ENCODE data around the gene BCDIN3D.
A peak's percentile ranks its signal among the peaks of the same experiment; 100 is the strongest.

Gene BCDIN3D

DNA sequence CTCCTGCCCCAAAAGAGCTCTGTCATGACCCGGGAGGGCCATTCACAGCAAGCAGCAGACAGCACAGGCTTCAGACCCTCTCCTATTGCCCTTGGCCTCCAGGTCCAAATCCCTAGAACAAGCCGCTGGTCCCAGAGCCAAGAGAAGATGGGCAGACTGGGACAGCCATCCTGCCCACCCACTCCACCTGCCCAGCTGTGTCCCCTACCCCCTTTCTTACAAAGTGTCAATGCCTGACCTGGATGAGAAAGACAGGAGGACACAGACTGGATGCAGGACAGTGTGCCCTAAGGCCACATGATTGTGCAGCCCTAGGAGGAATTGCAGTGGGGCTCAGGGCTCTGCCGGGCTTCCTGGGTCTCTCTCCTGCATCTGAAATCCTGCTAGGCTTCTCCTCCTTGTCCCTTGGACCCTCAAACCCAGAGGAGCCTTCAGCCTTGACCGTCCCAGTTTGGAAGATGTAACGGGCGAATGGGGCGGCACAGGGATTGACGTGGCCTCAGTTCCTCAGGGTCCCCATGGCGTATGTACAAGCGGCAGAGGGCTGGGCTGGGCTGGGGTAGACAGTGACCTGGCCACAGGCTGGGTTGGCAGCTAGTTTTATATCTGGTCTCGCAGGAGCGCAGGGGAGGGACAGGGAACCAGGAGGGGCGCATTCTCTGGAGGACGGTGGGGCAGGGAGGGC is 27.1 kb upstream of the BCDIN3D start:
- no peak for TF ChIP-seq ZFX (IDR thresholded peaks at IDR 0.05)
- no peak for TF ChIP-seq CTCF (conservative IDR thresholded peaks at IDR 0.05)
- no peak overlapping the region; the same call in 1 of the 2 replicates for H3K27ac ChIP-seq

DNA sequence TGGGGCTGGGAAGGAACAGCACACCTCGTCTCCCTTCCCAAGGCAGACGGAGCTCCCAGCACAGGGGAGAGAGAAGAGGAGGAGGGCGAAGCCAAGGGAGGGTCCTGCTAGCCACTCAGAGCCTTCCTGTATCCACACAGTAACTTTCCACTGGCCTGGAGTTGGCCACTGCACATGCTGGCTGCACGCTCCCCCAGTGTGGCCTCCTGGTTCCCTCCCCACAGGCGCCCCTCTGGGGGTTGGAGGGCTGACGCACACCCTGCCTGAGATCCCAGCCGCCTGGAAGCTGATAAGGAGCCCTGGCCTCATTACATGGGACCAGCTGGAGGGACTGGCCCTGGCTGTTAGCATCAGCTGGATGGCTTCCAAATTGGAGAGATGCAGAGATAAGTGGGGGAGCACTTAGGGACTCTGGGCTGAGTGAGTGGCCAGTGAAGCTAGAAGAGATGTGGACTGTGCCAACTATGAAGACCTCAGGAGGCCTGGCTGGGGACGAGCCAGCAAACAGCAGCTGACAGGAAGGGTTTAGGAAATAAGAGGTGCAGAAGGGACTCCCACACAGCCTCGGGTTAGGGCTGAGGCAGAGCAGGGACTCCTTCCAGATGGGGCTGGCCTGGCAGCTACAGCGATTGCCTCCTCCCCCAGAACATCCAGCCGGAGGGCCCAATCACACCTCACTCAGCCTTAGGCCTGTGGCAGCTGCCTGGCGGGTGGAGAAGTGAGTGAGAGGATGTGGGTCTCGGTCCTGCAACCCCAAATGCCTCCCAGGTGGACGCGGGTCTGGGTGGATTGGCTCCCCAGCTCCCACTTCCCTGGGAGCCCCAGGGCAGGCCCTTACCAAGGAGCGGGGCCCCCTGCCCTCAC is 26.3 kb upstream of the BCDIN3D start:
- H3K27ac ChIP-seq, result no peak overlapping the region; the same call in 1 of the 2 replicates

DNA sequence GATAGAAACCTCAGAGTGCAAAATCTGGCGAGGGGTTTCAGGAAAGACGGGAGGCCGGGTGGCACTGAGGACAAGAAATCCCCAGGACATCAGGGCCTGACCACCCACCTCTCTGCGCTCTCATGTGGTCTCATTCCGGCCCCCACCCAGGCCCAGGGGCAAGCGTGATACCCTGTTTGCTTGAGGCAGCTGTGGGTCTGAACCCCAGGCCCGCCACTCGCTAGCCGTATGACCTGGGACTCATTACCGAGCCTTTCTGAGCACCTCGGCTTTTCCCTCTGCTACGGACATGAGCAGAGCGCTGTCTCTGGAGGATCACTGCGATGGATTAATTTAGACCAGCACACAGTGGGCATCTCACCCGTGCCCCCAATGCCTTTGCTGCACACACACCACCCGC is 25.5 kb upstream of the BCDIN3D start:
- no peak for TF ChIP-seq CTCF (conservative IDR thresholded peaks at IDR 0.05)
- no peak for TF ChIP-seq ZFX (IDR thresholded peaks at IDR 0.05)
- no peak overlapping the region; the same call in 1 of the 2 replicates for H3K27ac ChIP-seq

More for the DNA sequence above, 26.3 kb upstream of the BCDIN3D start:
- no peak for TF ChIP-seq CTCF (conservative IDR thresholded peaks at IDR 0.05)
- TF ChIP-seq ZFX (IDR thresholded peaks at IDR 0.05), result no peak

DNA sequence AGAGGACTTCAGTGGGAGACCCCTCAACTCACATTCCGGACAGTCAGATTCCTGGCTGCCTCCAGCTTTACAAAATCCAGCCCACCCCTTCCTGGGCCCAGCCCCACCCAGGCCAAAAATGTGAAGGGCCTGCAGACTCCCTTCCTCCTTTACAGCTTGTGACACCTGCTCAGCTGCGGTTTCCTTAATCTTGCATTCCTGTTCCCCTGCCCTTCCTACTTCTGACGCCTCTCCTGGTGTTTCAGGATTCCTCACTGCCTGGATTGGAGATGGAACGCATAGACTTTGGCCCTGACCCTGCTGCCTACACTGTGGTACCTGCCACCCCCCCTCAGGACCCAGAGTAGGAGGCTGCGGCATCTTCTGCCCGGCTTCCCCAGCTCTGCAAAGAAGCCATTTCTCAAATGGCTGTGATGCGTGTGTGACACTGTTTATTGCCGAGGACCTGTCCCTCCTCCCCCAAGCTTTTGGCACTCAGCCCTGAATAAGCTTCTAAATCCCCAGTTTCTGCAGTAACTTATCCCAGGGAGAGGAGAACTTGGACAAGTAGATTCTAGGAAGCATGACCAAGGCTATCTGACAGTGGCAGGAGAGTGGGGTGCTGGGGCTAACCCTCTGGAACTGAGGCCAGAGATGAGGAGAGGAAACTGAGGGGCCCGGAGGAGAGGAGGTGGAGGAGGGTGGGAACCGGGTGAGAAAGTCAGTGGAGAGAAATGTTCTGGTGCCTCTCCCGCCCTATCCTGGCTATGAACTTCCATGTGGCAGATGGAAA is 24.9 kb upstream of the BCDIN3D start:
- H3K27ac ChIP-seq, result no peak overlapping the region
- no peak for TF ChIP-seq CTCF (conservative IDR thresholded peaks at IDR 0.05)
- TF ChIP-seq ZFX (IDR thresholded peaks at IDR 0.05), result no peak

GRCh38 chr12:49866859-49867569 is 24.1 kb upstream of the BCDIN3D start:
- TF ChIP-seq CTCF (conservative IDR thresholded peaks at IDR 0.05) (peak; percentile 96), ZFX (IDR thresholded peaks at IDR 0.05) (no peak)
- no peak overlapping the region for H3K27ac ChIP-seq

DNA sequence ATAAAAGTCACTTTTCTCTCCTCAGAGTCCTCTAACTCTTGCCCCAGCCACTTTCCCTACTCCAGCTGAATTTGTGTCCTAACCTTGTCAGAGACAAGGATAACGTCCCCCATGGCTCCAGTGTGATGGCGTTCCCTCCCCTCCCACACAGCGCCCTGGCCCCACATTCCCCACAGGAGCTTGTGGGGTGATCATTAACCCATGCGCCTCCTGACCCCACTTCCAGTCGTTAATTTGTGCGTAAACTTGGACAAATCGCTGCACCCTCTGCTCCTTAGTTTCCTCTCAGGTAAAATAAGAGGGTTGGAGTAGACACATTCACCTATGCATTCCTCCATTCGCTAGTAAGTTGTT is 22.9 kb upstream of the BCDIN3D start:
- H3K27ac ChIP-seq, result no peak overlapping the region
- TF ChIP-seq ZFX (IDR thresholded peaks at IDR 0.05), result no peak
- no peak for TF ChIP-seq CTCF (conservative IDR thresholded peaks at IDR 0.05)

Data from C4-2B (cell line).